ENCODE results near the gene ZDHHC8.

ZDHHC8 gene

GRCh38 chr22:20178075-20178914 is 46.7 kb downstream of the ZDHHC8 start:
- DNase-seq (ENCODE audit: low spot score) = no peak

- DNase-seq (ENCODE audit: low spot score) = no peak
Observed at GRCh38 chr22:20178915-20179227, 47.3 kb downstream of the ZDHHC8 start.

DNA sequence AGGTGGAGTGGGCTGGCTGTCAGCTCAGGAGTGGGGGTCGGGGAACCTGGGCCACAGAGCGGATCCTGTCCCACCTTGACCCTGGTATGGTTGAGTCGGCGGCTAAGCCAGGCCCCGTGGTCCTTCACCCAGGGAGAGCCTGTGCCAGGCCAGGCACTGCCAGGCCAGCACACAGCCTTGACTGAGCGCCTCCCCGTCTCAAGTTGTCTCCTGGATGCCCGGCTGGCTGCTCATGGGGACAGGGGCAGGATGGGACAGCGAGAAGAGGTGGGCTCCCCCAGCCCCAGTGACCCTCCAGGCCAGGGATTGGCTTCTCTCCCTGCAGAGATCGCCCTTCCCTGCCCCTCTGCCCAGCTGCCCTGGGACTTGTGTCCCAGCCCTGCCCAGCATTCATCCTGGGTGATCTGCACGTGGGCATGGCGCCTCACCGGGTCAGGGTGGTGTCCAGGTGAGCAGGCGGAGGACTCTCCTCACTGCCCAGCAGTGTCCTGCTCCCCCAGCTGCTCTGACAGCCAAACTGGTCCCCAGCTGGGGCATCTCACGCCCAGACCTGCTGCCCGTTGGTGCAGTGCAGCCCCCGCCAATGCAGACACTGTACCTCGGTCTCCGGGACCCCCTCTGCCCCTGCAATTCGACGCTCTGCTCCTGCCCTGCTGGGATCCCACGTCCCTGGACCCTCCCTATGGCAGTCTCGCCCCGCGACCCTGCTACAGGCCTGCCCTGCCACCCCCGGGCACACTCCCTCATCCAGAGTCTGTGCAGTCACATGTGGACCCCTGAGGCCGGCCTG is 48.0 kb downstream of the ZDHHC8 start:
- DNase-seq (ENCODE audit: low spot score) = no peak

- no peak for DNase-seq (ENCODE audit: low spot score)
Observed at GRCh38 chr22:20180245-20180630, 48.6 kb downstream of the ZDHHC8 start.

GRCh38 chr22:20180640-20181039 is 49.0 kb downstream of the ZDHHC8 start:
- DNase-seq (ENCODE audit: low spot score) = no peak

DNA sequence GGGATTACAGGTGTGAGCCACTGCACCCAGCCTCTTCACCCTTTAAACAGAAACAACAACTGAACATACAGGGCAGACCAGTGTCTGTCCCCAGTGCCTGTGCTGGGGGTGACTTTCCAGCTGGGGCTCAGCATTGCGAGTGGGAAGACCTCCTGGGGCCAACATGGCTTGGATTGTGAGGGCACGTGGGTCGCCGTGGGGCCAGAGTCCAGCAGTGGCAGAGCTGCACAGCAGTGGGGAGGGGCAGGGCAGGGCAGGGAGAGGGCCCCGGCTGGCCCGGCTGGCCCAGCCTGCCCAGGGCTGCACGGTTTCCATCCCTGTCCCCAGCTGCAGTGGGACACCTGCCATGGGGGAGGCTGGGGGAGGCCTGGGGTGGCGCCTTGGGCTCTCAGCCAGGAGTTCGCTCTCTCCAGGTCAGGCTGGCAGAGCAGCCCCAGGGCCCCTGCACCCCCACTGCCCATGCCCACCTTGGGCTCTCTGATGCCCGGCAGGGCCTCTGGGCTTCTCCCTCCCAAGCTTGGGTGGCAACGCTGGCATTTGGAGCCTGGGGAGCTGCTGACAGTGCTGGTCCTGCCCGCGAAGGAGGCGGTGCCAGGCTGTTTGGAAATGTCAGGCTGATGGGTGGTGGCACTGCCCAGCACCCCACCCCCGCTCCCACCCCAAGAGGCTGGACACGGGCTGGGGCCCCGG is 49.7 kb downstream of the ZDHHC8 start:
- no peak for DNase-seq (ENCODE audit: low spot score)

DNA sequence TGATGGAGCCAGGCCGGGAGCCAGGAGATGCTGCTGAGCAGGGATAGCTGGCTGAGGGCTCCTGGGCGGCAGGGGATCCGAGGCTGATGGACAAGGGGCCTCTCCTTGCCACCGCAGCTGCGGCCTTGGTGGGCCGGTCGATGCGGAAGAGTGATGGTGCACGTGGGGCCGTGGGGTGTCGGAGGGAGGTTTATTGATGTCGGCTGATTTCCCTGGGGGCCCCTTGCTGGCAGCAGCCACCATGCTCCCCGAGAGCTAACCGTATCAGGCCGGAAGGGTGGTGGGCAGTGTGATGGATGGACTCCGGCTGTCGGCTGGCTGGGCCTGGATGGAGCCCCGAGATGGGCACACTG is 50.3 kb downstream of the ZDHHC8 start:
- no peak for DNase-seq (ENCODE audit: low spot score)

DNA sequence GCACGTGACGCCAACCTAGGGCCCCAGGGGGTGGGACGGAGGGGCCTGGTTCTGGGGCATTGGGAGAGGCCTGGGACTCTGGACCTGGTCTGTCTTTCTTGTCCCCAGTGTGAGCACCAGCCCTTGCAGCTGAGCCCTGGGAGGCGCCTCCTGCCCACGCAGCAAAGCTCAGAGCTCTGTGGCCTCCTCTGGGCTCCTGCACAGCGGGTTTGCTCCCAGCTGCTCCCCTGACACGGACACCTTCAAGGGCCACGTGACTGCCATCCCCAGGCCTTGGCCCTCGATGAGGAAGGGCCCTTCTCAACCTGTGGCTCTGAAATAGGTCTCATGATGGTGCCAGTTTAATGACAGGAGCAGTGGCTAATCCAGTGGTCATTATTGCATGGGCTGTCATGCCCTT is 50.8 kb downstream of the ZDHHC8 start:
- DNase-seq (ENCODE audit: low spot score) = no peak

GRCh38 chr22:20183101-20183500 is 51.5 kb downstream of the ZDHHC8 start:
- DNase-seq (ENCODE audit: low spot score) = no peak

DNA sequence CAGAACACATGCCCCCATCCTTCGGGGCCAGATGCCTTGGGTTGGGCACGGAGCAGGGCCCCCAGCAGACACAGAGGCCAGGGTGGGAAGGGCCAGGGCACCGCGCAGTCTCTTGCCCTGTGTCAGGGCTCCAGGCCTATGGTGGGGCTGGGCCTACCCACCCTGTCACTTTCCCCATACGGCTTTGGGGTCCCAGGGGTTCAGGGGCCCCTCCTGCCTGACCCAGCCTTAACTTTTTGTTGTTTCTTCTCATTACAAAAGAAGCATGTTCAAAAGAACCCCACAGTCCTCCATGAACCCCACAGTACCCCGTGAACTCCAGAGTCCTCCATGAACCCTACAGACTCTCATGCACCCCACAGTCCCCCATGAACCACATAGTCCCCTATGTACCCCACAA is 52.2 kb downstream of the ZDHHC8 start:
- no peak for DNase-seq (ENCODE audit: low spot score)

GRCh38 chr22:20184501-20185165 is 53.0 kb downstream of the ZDHHC8 start:
- DNase-seq (ENCODE audit: low spot score) = no peak

- DNase-seq (ENCODE audit: low spot score) = no peak
Observed at GRCh38 chr22:20185750-20186149, 54.1 kb downstream of the ZDHHC8 start.

GRCh38 chr22:20186183-20186870 is 54.7 kb downstream of the ZDHHC8 start:
- no peak for DNase-seq (ENCODE audit: low spot score)

DNA sequence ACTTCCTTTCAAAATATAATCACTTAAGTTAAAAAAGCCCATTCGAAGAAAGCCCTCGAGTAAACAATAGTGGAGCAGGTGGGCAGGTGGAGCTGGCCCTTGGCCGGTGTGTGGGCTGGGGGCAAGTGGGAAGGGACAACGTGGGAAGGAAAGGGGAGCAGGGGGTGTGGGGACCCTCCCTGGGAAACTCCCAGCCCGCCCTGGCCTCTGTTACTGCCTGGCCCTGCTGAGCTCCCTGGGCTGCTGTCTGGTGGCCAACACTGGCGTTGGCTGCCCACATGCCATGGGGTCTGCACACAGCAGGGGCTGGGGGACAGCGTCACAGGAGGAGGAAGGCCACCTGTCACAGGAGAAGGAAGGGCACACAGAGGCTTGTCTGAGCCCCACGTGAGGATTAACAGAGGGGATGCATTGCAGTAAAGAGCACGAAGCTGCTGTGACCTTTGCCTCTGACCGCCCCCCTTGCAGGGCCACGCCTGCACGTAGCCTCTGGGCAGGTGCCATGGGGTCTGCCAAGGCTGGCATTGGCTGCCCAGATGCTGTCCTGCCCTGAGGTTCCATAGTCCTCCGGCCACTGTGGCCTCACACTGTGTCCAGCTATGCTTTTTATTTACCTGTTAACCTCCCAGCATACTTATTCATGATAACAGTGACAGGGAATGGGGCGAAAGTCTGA is 55.4 kb downstream of the ZDHHC8 start:
- no peak for DNase-seq (ENCODE audit: low spot score)

DNA sequence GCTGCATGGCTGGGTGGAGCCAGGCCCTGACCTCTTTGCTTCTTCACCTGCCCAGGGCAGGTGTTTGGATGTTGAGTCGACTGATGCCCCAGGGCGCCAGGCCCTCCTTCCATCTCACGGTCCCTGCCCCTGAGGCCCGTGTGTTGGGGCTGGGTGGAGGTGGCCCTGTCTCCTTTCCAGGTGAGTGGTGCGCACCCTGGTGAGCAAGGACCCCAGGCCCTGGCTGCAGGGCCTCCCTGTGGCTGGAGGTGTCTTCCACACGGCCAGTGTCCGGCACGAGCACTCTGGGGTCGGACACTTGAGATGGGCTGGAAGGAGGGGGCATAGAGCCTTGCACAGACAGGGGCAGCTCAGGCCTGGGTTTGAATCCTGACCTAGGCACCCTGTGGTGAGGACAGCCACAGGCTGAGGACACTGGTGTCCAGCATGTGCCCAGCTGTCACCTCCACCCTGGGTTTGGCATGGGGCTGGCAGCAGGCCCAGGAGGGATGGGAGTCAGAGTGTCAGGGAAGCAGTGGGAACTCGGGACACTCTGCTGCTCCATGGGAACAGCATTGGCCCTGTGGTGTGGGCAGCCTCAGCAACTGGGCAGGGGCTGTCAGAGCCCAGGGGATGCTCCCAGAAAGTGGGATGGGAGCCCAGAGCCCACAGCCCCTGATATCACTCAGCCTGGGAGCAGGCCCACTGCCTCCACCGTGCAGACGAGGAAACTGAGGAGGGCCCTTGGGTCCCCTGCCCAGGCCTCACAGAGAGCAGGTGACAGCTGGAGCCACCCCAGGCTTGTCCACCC is 56.4 kb downstream of the ZDHHC8 start:
- DNase-seq (ENCODE audit: low spot score) = no peak

DNA sequence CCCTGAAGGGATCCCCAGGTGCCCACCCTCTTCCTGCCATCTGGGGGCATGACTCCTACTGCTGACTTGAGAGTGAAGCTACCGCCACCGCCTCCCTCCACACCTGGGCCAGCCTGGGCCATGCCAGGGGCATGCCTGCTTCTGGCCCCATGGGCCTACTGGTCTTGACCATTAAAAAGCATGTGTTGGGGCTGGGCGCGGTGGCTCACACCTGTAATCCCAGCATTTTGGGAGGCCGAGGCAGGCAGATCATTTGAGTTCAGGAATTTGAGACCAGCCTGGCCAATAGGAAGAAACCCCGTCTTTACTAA is 56.9 kb downstream of the ZDHHC8 start:
- DNase-seq (ENCODE audit: low spot score) = no peak

- no peak for DNase-seq (ENCODE audit: low spot score)
Observed at GRCh38 chr22:20191000-20191515, 59.5 kb downstream of the ZDHHC8 start.

DNA sequence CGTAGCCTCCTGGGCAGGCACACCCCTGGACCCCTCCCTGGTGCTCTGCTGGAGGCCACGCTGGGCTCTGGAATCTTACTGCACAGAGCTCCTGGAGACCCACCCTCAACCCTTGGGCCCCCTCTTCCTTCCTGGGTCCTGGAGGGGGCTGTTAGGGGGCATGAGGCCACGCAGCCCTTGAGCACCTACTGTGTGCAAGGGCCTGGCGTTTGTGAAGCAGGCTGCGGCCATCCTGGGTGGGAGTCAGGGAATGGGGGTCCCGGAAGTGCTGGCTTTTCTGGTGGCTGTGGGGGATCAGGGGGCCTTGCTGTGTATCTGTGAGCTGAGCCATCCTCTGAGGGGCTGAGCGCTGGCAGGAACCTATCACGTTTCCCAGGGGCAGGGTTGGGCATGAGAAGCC is 60.2 kb downstream of the ZDHHC8 start:
- no peak for DNase-seq (ENCODE audit: low spot score)

GRCh38 chr22:20192293-20192971 is 60.8 kb downstream of the ZDHHC8 start:
- DNase-seq (ENCODE audit: low spot score) = no peak

All from SK-N-DZ (cell line).